BE2C (cell line): ENCODE measurements around the gene LRRC4C.

Source experiments
- DNase-seq: peaks from one replicate; pipeline ENCODE4 v3.0.0-alpha.2; 2020
- H3K27me3 ChIP-seq: fragments of 250-450 bp; sonication (Bioruptor Pico); 2 replicates; pipeline ENCODE4 v1.5.1; 2020; ENCODE audit warnings: mild to moderate bottlenecking
- H3K36me3 ChIP-seq: fragments of 250-450 bp; sonication (Bioruptor Pico); 2 replicates; pipeline ENCODE4 v1.5.1; 2020; ENCODE audit warnings: mild to moderate bottlenecking
- H3K4me1 ChIP-seq: fragments of 250-450 bp; sonication (Bioruptor Pico); 2 replicates; pipeline ENCODE4 v1.5.1; 2020
- H3K4me3 ChIP-seq: 2 replicates; pipeline ENCODE4 v1.5.1; 2011; ENCODE audit warnings: low read depth, low read length
- H3K9me3 ChIP-seq: fragments of 250-450 bp; sonication (Bioruptor Pico); 2 replicates; pipeline ENCODE4 v1.5.1; 2020
- TF ChIP-seq, protein P1 (sequence below): IDR thresholded peaks from 2 replicates; pipeline ENCODE4 v1.5.1; 2012; ENCODE audit warnings: mild to moderate bottlenecking, low read depth, low read length

LRRC4C gene

GRCh38 chr11:40227730-40228129, 1231.7 kb downstream of the LRRC4C start:
- DNase-seq = no peak

GRCh38 chr11:40226654-40227053, 1232.8 kb downstream of the LRRC4C start:
- no peaks in the 10 kb centered on the region for H3K9me3 ChIP-seq
- H3K4me3 ChIP-seq = no peak overlapping the region
- H3K27me3 ChIP-seq = no peaks in the 10 kb centered on the region
- no peaks in the 10 kb centered on the region for H3K36me3 ChIP-seq
- DNase-seq = no peak
- no peaks in the 10 kb centered on the region for H3K4me1 ChIP-seq
- TF ChIP-seq, protein P1, sequence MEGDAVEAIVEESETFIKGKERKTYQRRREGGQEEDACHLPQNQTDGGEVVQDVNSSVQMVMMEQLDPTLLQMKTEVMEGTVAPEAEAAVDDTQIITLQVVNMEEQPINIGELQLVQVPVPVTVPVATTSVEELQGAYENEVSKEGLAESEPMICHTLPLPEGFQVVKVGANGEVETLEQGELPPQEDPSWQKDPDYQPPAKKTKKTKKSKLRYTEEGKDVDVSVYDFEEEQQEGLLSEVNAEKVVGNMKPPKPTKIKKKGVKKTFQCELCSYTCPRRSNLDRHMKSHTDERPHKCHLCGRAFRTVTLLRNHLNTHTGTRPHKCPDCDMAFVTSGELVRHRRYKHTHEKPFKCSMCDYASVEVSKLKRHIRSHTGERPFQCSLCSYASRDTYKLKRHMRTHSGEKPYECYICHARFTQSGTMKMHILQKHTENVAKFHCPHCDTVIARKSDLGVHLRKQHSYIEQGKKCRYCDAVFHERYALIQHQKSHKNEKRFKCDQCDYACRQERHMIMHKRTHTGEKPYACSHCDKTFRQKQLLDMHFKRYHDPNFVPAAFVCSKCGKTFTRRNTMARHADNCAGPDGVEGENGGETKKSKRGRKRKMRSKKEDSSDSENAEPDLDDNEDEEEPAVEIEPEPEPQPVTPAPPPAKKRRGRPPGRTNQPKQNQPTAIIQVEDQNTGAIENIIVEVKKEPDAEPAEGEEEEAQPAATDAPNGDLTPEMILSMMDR = no peak

More at GRCh38 chr11:40227730-40228129, 1231.7 kb downstream of the LRRC4C start:
- H3K4me1 ChIP-seq = no peaks in the 10 kb centered on the region
- H3K27me3 ChIP-seq = no peaks in the 10 kb centered on the region
- H3K4me3 ChIP-seq = no peak overlapping the region
- H3K9me3 ChIP-seq = no peaks in the 10 kb centered on the region
- TF ChIP-seq, protein P1 = no peak
- H3K36me3 ChIP-seq = no peaks in the 10 kb centered on the region

DNA sequence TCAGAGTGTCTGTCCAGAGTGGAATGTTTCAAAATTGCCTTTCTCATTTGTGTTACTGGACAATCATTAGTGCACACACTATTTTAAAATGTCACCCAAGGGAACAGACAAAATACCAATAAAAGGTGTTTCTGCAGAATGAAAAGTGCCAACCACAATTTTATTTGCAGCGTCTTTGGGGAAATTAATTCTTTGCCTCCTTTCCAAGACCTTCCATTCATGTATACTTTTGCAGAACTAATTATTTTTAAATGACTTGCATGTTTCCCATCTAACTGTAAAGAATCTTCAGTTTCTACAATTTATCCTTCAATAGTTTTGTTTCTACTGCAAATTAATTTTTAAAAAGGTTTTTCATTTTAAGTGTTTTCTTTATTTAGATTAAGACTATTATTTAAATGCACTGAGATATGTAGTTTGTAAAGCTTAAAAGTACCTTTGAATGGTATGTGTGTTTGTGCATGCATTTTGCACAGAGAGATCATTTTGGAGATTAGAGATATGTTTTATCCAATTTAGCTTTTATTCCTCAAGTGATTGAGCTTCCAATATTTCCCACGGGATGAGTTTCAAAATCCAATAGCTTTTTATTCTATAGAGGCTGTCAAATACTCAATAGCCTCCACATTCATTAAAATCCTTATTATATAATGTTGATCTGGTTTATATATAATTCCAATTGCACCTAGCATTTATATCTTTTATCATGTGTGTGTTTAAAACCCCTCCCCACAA, 1235.7 kb downstream of the LRRC4C start:
- H3K9me3 ChIP-seq = no peaks in the 10 kb centered on the region
- DNase-seq = no peak
- no peak overlapping the region for H3K4me3 ChIP-seq
- peaks cover 3% of the 10 kb centered on the region; the same call in 1 of the 2 replicates for H3K4me1 ChIP-seq
- no peaks in the 10 kb centered on the region for H3K27me3 ChIP-seq
- H3K36me3 ChIP-seq = no peaks in the 10 kb centered on the region
- TF ChIP-seq, protein P1 = no peak

DNA sequence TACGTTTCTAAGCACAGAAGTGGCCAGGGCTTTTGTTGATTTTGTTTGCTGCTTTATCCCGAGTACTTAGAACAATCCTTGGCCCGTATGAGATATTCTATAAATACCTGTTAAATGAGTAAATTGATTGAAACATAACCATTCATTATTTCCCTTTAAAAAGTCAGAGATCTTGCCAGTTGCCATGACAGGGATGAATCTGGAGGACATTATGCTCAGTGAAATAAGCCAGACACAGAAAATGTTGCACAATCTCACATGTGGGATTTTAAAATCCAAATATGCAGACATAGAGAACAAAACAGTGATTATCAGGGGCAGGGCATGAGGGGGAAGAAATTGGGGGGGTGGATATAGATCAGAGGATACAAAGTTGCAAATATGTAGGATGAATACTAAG, 1240.1 kb downstream of the LRRC4C start:
- H3K9me3 ChIP-seq = no peaks in the 10 kb centered on the region
- peaks cover 3% of the 10 kb centered on the region; the same call in 1 of the 2 replicates for H3K4me1 ChIP-seq
- H3K27me3 ChIP-seq = no peaks in the 10 kb centered on the region
- DNase-seq = no peak
- H3K36me3 ChIP-seq = no peaks in the 10 kb centered on the region
- no peak overlapping the region for H3K4me3 ChIP-seq
- TF ChIP-seq, protein P1 = no peak

DNA sequence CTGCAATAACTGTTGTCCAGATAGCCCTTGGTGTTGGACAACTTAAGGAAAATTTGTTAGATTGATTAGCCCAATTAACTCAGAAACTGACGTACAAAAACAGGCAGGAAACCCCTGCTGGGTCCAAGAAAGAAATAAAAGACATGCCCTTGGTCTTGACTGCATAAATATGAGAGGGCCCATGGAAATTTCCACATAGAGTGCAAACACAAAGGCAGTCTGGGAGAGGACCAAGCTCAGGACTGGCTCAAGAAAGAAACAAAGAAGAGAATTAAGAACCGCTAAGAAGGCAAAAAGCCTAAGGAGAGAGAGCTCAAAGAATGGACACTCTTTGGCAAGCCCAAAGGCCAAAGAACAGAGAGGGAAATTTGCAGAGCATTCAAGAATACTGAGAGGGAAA, 1243.9 kb downstream of the LRRC4C start:
- TF ChIP-seq, protein P1 = no peak
- Histone ChIP-seq H3K9me3 (no peaks in the 10 kb centered on the region), H3K36me3 (no peaks in the 10 kb centered on the region), H3K4me3 (no peak overlapping the region), H3K4me1 (peaks cover 3% of the 10 kb centered on the region; the same call in 1 of the 2 replicates), H3K27me3 (no peaks in the 10 kb centered on the region)
- DNase-seq = no peak

DNA sequence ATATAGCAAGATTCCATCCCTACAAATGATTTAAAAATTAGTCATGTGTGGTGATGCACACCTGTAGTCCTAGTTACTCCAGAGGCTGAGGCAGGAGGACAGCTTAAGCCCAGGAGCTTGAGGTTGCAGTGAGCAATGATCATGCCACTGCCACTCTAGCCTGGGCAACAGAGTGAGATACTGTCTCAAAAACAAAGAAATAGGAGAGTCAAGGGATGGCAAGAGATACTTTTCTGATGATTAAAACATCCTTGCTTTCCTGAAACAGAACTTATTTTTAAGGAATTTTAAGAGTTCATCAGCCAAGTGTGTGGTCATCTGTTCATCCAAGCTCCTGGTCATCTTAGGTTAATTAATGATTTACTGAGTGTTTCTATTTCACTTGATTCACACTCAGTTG, 1252.0 kb downstream of the LRRC4C start:
- no peak for DNase-seq
- H3K27me3 ChIP-seq = no peaks in the 10 kb centered on the region
- TF ChIP-seq, protein P1 = no peak

More for the DNA sequence above, 1252.0 kb downstream of the LRRC4C start:
- H3K4me1 ChIP-seq = no peaks in the 10 kb centered on the region
- no peaks in the 10 kb centered on the region for H3K9me3 ChIP-seq
- H3K4me3 ChIP-seq = no peak overlapping the region
- H3K36me3 ChIP-seq = no peaks in the 10 kb centered on the region
